ENCODE measurements around the gene NEURL3. TPM values are rescaled to one million over a fixed set of nuclear protein-coding genes. Genes with fewer than 3 reads are reported as not detected.

The NEURL3 gene
- total and polyA plus RNA-seq, 2 donors (not counting 3 experiments of a cell fraction or from before 2014, with no cell fraction given): not detected

- H3K27me3 ChIP-seq (ENCODE audit: control insufficient read depth in 2 of 2, insufficient read depth in 2 of 2, low read length in 2 of 2): no peaks in the 10 kb centered on the region
- no peak overlapping the region for H3K4me3 ChIP-seq (replicated peaks in 1 of 3; ENCODE audit: insufficient read depth in 1 of 3, low read depth in 1 of 3, low read length in 3 of 3)
- H3K79me2 ChIP-seq (ENCODE audit: control insufficient read depth, insufficient read depth, low read length): no peaks in the 10 kb centered on the region
- BruUV-seq (replicated peaks): no TSS peak
- POLR2A ChIA-PET: no interaction called here
- no peak overlapping the region for H3K27ac ChIP-seq (ENCODE audit: insufficient read depth, low read depth, low read length)
- CTCF ChIA-PET: interaction anchor here (0.6 kb wide), 2 partner anchors 193 to 581 kb away, joined by 3 to 4 read pairs; no protein-coding TSS in a partner anchor
- dilution Hi-C loops (cut with MboI; ENCODE audit: extremely low pct_ligation_motif_present, low sequenced_read_pairs): no loop called here
- intact Hi-C loops (cut with micrococcal nuclease): no loop called here
- H3K9ac ChIP-seq (replicated peaks; ENCODE audit: extremely low read depth, insufficient read depth, low read length): no peak overlapping the region
- no peak overlapping the region for H2AFZ ChIP-seq (ENCODE audit: low read depth, low read length)
- H3K4me2 ChIP-seq (ENCODE audit: insufficient read depth, low read length): no peak overlapping the region
- no peaks in the 10 kb centered on the region for H3K9me3 ChIP-seq (replicated peaks; ENCODE audit: control insufficient read depth, insufficient read depth, low read length)
- H3K9me1 ChIP-seq (replicated peaks; ENCODE audit: control insufficient read depth, extremely low read depth, insufficient read depth, low read length): no peaks in the 10 kb centered on the region
- FAIRE-seq (no peak), DNase-seq (ENCODE audit: low read depth, low spot score) (no peak)
- peaks cover 12% of the 10 kb centered on the region for H3K4me1 ChIP-seq (ENCODE audit: control insufficient read depth, extremely low read depth, insufficient read depth, low read length)
- no peaks in the 10 kb centered on the region for H4K20me1 ChIP-seq (replicated peaks; ENCODE audit: control insufficient read depth, extremely low read depth, insufficient read depth, low read length)
- no peak for TF ChIP-seq POLR2A (IDR thresholded peaks at IDR 0.05; ENCODE audit: low read depth, low read length)
- TF ChIP-seq JUN (IDR thresholded peaks at IDR 0.05; ENCODE audit: borderline replicate concordance, insufficient read depth, insufficient read length, low read depth): no peak
- TF ChIP-seq MYC (IDR thresholded peaks at IDR 0.05; ENCODE audit: low read depth, low read length): no peak
- TF ChIP-seq FOS (IDR thresholded peaks at IDR 0.05; ENCODE audit: borderline replicate concordance, insufficient read depth, low read length): no peak
- TF ChIP-seq EZH2 (IDR thresholded peaks at IDR 0.05; ENCODE audit: borderline replicate concordance, low read depth, low read length, severe bottlenecking): no peak
- TF ChIP-seq POLR2AphosphoS5 (IDR thresholded peaks at IDR 0.05; ENCODE audit: insufficient read depth, low read depth, low read length): no peak
- TF ChIP-seq GATA2 (IDR thresholded peaks at IDR 0.05; ENCODE audit: insufficient read depth, insufficient read length, low read depth, low read length): no peak
- no peaks in the 10 kb centered on the region for H3K36me3 ChIP-seq (ENCODE audit: control insufficient read depth in 2 of 2, extremely low read depth in 1 of 2, insufficient read depth in 2 of 2, low read length in 2 of 2)
These were observed 18.7 kb upstream of the NEURL3 start for GRCh38 chr2:96523659-96524481.

Data from endothelial cell of umbilical vein (primary cell).